GM18861 (cell line): Measurements from ENCODE around the gene ARMC2.
"Not testable (repeated sequence)": the region's sequence is repeated elsewhere in the genome, so short reads cannot be mapped to it uniquely, and the experiment has no call there.

Experiments used
- ATAC-seq: cut with Tn5 transposase; IDR thresholded peaks from one replicate; pipeline ENCODE4 v1.9.1; 2021; ENCODE audit not compliant: unreplicated experiment

ARMC2 gene

DNA sequence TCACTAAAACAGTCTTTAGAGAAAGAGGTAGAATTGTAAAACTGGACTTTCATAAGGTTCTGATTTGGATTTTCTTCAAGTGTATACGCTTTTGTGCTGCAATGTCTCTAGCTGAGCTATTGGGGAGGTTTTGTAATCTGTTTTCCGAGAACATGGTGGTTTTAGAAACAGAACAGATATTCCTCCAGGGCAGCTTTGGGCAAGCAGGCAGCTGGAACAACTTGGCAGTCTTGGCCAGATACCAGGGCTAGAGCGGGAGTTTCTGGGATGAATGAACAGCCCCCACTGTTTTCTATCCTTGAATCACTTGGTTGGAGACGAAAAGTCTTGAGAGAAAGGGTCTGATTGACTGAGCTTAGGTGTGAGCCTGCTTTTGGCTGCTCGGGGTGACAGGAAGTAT is 17.1 kb upstream of the ARMC2 start:
- ATAC-seq: no peak

DNA sequence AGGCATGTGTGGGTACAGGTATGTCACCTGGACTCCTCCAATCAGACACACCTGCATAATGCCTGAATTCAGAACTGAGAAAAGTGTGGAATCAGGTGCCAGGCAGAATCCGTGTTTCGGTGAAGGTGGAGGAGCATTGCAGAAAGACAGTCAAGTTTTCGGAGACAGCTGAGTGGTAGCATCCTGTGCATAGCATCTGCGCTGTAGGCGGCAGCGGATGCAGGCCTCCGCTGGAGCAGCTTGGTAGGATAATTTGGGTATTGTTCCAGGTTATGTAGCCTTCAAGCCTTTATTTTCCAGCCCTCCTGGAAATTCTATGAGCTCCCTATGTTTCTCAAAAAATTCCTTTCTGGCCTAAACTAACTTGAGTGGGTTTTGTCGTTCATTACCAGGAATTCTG is 15.5 kb upstream of the ARMC2 start:
- ATAC-seq: no peak

DNA sequence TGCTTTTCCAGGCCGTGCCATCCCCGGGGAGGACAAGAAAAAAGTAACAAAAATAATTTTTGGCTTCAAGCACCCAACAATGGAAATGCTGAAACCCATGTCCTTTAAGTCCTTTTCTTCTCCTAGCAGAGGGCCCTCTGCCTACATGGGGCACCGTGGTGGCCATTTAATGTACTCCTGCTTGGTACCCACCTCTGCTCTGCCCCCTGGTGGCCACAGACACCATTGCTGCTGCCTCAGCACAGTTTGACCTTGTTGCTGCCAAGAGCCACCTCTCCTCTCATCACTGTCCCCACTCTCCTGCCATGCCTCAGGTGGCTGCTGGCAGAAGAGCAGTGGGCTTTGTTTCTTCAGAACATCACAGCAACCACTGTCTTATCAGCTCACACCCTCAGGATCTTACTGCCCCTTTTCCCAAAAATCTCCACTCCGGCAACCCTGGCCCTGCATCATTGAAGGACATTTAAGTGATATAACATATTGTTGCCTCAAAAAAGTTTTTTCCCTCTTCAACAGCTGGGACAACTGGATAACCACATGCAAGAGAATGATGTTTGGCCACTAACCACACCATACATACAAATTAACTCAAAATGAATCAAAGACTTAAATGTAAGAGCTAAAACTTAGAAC is 12.9 kb upstream of the ARMC2 start:
- ATAC-seq: peak; percentile 85

DNA sequence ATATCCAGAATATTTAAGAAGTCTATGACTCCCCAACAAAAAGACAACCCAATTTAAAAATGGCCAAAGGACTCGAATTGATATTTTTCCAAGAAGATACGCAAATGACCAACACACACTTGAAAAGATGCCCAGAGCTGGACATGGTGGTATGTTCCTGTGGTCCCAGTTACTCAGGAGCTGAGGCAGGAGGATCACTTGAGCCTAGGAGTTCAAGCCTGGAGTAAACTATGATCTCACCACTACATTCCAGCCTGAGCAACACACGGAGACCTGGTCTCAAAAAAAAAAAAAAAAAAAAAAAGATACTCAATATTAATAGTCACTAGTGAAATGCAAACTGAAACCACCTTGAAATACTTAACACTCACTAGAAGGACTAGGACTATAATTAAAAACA is 12.2 kb upstream of the ARMC2 start:
- no peak for ATAC-seq

DNA sequence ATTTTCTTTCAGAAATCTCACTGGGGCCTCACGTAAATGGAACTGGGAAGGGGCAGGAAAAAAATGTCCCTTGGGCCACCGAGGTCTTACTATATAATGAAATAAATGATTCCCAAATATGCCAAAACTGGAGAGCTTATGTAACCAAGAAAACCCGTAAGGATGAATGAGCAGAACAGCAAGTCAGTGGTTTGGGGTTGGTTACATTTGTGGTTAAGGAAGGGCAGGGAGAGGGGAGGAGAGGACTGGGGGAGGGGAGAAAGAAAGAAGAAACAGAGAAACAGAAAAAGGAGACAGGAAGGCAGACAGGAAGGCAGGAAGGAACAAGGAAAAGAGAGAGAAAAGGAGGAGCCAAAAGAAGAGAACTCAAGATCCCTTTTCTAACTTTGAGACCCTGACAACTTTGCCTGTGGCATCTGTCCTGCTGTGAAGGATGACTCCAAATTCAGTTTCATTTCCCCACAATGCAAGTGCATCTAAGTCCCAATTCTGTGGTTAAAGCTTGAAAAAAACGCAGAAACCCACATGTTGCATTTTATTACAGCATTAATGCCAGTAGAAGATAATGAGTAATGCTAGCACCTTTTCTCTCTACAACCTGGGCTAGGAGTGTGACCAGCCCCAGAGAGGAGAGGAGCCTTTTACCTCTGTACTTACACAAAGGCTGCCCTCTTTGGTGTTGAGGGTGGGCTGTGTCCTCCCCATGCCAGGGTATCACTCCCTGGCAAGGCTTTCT is 10.8 kb upstream of the ARMC2 start:
- no peak for ATAC-seq

DNA sequence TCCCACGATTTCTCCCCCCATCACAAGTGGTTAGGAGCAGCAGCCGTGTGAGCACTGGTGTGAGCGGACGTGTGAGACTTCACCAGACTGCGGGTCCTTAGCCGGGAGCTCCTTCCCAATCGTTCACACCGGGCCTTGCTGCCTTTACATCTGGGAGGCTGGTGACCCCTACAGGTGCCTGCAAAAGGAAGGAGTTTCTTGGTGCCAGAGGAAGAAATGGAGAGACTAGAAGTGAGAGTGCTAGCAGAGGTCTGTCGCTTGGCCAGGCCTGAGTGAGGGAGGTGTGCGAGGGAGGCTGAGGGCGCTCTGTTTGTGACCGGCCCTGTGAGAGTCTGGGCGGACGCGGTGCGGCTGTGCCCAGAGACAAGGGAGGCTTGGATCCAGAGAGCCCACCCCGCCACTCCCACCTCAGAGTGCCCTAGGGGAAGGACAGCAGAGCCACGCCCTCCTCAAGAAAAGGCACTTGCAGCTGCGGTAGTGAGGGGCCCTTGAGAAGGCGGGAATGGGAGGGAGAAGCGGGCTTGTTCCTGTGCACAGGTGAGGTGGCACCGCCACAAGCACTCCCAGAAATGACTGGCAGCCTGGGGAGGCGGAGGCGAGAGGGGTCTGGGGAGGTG is 10.0 kb upstream of the ARMC2 start:
- ATAC-seq: no peak

DNA sequence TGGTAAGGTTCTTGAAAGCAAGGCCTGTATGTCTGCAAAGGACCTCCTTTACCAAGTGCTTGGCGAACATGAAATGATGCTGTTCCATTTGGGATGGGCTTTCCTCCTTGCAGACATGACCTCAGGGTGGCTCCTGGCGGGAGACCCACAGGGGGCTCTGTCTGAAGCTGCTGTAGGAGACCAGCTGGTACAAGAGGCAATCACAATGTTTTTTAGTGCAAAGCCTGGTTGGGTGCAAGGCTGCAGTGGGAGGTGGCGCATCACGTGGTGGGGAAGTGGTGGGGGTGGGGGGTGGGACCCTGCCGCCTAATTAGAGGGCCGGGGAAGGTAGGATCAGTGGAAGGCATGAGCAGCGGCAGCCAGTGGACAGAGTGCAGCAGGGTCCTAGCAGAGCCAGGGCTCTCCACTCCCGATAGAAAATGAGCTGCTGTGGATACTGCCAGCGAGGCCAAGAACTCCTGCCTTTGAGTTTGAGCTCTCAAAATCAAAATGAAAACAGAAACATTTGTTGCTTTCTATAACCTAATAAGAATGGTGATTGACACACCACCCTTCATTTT is 9.1 kb upstream of the ARMC2 start:
- ATAC-seq: no peak

DNA sequence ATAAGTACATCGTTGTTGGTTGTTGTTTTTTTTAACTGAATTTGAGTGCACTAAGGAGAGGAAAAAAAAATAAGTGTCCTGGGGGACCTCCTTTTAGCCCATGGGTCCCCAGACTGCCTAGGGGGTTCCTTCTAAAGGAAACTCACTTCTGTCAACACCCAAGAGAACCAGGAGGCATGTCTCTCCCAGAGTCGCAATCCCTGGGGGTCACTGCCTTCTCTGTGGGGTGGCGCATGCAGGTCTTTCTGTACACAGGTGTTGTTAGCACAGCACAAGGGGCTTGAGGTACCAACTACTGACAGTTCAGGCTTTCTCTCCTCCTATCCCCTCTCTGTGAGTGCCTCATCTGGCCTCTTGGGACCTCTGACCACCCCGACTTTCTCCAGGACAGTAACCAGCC is 7.3 kb upstream of the ARMC2 start:
- ATAC-seq: no peak

DNA sequence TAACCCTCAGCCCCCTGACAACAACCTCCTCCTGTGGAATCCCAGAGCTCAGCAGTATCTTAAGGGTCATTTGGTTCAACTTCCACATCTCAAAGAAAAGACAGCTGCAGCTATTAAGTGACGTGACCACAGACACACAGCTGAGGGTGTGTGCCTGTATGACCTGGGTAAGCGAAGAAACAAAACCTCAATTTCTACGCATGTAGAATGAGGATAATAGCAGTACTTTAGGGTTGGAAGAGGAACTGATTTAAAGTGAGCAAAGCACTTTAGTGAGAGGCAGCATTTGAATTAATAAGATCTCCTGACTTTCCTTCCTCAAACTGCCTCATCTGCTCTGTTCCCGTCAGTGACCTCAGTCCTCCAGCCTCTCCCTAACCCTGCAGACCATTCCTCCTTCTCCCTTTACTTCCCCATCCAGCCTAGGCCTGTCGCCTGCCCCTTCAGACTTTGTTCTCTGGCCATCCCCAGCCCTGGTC is 6.8 kb upstream of the ARMC2 start:
- no peak for ATAC-seq

DNA sequence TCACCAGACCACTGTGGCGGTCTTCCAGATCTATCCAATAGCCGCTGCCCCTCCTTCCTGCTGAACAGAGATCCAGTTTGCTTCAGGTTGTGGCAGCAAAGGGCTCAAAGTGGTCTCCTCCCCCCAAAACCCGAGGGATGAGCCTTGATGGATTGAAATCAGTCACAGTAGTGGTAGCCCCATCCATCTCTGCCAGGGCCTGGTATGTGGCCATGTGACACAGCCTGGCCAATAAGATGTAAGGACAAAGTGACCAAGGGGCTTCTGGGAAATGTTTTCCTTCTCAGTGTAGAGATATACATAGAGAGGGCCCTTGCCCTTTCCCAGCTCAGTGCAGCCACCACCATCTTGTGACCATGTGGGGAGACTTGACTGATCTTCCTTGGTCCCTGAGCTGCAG is 4.1 kb upstream of the ARMC2 start:
- no peak for ATAC-seq

DNA sequence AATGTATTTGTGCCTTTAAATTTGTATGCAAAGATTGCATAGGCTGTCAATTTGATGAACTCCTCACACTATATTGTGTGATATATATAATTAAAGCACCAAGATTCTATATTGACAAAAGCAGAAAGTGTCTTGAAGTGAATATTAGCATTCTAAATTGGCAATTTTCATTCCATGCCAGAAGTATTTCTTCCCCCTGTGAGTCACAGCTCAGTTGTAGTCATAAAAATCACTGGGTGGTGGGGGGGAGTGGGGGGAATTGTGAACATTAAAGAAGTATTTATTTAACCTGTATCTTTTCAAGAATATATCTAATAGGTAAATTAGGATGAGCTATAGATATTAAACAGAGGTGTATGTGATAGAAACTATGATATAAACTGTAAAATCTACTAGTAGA is 3.1 kb upstream of the ARMC2 start:
- no peak for ATAC-seq

DNA sequence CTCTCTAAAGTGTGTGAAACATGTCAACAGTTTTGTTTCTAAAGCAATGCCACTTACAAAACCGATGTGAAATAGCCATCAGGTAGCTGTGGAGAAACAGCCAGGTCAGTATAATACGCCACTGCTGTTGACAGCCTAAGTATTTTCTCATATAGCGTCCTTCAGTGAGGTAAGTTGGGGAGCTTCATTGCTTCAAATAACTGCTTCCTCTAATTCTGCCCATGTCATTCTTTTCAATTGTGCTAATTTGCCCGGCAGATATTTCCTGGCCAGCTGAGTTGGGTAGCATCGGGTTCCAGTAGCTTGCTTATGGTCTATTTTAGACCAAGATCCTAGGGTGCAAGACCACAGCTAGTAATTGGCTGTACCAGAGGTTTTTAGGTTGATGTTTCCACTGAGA is 2.1 kb upstream of the ARMC2 start:
- no peak for ATAC-seq

DNA sequence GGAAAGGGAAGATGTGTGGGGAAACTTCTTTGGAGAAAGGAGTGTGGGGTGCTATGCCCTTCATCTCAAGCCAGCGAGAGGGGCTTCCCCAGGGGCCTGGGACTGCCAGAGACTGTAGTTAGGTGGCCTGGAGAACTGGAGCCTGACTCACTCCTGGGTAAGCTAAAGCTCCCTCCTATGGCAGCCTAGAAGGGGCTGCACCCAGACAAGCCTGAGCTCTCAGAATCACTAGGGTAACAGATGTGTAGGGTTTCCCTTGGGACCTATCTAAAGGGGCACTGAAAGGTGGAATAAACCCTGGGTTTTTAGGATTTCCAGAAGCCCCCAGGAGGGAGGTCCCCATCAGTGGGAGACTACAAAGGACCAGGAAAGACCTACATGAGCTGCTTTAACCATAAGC is 1.6 kb upstream of the ARMC2 start:
- no peak for ATAC-seq

DNA sequence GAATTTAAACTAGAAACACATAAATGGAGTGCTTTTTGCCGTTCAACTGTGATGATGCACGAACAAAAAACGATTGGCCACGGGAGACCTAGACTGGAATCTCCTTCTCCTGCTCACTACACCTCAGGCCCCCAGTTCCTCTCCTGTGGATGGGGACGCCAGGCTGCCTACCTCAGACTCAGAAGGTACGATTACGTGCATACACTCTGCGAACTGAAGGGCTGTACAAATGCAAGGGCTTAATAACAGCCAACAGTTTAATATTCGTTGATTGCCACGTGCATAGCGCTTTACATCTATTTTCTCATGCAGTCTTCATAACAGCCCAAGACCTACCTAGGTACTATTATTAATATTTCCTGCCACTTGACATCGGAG is 495 bp upstream of the ARMC2 start:
- no peak for ATAC-seq

DNA sequence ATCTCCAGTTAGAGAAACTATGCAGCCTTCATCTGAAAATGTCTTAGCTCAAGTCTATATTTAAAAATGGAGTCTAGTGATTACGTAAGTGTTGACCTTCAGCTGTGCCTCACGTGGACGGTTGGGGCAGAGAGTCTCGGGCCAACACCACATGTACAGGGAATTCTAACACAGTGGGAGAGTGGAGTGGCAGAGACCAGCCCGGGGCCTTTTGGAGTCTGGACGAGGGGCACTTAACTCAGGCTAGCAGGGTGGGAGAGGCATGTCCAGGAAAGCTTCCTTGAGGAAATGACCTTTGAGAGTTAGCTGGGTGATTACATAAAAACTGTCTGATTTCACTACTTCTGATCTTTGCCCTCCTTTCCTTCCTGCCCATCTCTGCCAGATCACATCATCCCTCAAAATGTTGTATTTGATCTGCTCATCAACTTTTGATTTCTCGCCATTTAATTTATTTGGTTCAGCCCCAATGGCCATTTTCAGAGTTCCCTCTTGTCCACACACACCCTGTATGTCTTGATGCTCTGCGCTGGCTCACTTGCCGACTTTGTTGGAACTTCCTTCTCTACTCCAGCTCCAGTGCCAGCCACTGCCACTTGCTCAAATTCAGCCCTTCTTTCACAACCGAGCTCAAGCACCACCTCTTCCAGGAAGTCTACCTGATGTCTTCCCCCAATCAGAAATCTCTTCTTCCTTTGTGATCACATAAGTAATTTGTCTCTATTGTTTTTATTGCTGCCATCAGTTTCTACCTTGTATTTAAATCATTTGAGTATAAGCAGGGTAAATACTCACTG is 2.6 kb downstream of the ARMC2 start:
- no peak for ATAC-seq

DNA sequence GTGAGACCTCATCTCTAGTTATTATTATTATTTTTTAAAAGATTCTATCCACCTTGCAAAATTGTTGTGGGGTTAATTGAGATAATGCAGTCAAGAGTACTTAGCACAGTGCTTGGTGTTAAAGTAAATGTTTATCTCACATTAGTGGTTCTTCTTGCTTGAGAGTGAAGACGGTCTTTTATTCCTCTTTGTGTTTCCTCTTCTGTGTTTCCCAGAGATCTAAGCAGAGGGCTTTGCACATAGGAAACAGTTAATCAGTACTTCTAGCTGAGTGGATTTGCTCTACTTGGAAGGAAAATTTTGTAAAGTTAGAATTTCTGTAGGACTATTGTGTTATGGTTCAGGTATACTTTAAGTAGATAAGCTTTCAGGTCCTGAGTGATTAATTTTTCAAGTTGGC is 3.5 kb downstream of the ARMC2 start:
- ATAC-seq: no peak

DNA sequence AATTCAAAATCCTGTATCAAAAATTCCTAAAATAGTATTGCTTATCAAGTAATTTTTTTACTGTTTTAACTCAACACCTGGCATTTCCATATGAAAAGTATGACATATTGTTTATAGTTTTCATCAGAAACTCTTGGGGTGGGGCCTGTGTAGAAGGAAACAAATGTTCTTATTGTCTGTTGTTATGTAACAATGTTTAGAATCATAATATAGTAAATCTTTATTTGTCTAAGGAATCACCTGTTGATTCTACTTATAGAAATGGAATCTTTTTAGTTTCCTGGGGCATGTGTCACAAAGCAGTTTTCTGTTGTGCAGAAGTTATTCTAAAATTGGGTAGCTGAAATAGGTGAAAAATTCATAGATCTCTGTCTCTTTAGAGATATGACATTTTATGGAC is 4.9 kb downstream of the ARMC2 start:
- ATAC-seq: no peak

DNA sequence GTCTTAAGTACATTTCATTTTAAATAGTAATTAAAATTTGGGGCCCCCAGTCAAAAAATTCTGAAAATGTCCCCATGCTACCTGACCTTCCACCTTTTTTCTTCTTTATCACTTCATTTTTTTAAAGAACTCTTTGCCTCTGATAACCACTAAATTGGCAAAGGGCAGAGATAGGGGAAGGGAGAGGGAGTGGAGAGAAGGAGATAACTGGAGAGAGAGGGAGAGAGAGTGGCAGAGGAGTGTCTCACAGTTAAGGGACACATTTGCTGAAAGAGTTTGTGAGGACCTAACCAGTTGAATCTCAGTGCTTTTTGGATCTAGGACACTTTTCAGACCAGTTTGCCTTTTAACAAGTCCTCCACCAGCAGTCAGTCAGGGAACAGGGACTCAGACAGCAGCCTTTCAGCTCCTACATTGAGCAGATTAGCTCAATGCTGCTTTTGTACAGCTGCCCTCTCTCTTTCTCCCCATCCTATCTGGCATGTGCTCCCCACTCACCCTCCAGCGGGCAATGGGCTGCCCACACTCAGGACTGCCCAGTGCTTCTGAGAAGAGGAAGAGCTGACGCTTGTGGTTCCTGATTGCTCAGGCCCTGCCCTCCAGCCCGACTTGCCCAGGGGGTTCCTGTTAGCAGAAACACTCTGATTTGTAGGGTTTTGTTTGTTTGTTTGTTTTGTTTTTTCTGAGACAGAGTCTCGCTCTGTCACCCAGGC is 14.4 kb downstream of the ARMC2 start:
- ATAC-seq: no peak

DNA sequence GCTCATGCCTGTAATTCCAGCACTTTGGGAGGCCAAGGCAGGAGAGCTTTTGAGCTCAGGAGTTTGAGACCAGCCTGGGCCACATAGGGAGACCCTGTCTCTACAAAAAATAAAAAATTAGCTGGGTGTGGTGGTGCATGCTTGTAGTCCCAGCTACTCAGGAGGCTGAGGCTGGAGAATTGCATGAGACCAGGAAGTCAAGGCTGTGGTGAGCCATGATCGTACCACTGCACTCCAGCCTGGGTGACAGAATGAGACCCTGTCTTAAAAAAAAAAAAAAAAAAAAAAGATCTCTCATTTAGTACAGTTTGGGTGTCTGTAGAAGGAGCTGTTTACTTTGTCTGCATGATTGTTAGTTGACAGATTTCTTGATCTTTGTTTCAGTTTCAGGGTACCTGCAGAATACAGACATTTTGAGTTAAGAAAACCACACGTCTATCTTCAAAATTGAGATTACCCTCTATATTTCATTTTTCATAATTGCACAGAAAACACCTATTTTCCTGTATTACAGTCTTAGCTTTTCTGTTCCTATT is 17.6 kb downstream of the ARMC2 start:
- not testable (repeated sequence) for ATAC-seq

DNA sequence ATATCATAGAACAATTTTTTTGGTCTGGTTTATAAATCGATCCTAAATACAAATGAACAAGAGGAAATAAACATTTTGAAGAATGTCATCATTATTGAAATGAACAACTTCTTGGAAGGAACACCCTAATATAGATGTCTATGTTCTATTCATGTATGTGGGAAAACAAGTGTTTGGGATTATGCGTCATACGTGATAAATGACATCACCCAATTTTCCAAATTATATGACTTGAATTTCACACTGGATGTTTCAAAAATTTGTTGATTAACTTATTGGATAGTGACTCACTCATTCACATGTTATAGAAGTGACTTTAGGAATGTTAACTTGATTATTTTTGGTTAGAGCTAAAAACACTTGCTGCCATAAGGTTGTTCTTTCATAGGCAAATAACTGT is 18.6 kb downstream of the ARMC2 start:
- ATAC-seq: no peak
